AG09319 (cell line): Measurements from ENCODE around the gene SPTBN1.

ENCODE experiments used
- DNase-seq: peaks from one replicate; pipeline ENCODE4 v3.0.0-alpha.2; 2010; ENCODE audit warnings: low read depth; ENCODE audit errors: extremely low read depth
- CTCF ChIP-seq: IDR thresholded peaks from 2 replicates; pipeline ENCODE4 v1.5.1; 2011; ENCODE audit warnings: low read depth, mild to moderate bottlenecking, inconsistent platforms, low read length, moderate library complexity

Gene SPTBN1

GRCh38 chr2:54461261-54461660 is 5.1 kb downstream of the SPTBN1 start:
- DNase-seq: no peak
- TF ChIP-seq CTCF: no peak

- no peak for TF ChIP-seq CTCF
Measured at GRCh38 chr2:54464341-54464740, 8.2 kb downstream of the SPTBN1 start.

GRCh38 chr2:54465143-54465542 is 9.0 kb downstream of the SPTBN1 start:
- no peak for TF ChIP-seq CTCF
- DNase-seq: no peak

More at GRCh38 chr2:54464341-54464740, 8.2 kb downstream of the SPTBN1 start:
- DNase-seq: no peak

- no peak for TF ChIP-seq CTCF
- DNase-seq: no peak
Measured at GRCh38 chr2:54466870-54467269, 10.7 kb downstream of the SPTBN1 start.

- DNase-seq: no peak
- no peak for TF ChIP-seq CTCF
Measured at GRCh38 chr2:54468673-54469072, 12.5 kb downstream of the SPTBN1 start.

GRCh38 chr2:54469484-54470053 is 13.4 kb downstream of the SPTBN1 start:
- DNase-seq: no peak
- TF ChIP-seq CTCF: no peak

GRCh38 chr2:54470266-54470938 is 14.3 kb downstream of the SPTBN1 start:
- no peak for DNase-seq
- TF ChIP-seq CTCF: no peak
